ENCODE results near the gene DUSP23. TPM values are rescaled to one million over a fixed set of nuclear protein-coding genes. Genes with fewer than 3 reads are reported as not detected.

DUSP23 gene
- total and polyA plus RNA-seq, 2 experiments from 2014 or later, result 47.9 to 53.4 TPM

DNA sequence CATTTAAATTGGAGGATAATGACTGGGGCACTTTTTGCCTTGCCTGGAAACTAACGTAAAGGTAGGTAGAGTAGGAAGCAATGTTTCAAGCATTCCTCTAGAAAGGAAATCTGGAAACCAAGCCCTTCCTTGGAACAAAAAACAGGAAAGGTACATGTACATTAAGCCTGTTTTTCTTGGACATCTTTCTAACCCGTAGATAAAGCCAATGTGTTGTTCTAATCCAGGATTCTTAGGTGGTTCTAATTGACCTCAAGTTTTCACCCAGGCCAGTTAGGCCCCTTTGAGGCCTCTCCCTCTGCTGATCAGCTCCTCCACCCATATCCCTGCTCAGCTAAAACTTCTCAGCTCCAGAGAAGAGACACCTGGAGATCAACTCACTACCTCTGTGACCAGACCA is 6.3 kb upstream of the DUSP23 start:
- no peaks in the 10 kb centered on the region for H3K4me1 ChIP-seq (ENCODE audit: low read depth)
- TF ChIP-seq, protein P1, sequence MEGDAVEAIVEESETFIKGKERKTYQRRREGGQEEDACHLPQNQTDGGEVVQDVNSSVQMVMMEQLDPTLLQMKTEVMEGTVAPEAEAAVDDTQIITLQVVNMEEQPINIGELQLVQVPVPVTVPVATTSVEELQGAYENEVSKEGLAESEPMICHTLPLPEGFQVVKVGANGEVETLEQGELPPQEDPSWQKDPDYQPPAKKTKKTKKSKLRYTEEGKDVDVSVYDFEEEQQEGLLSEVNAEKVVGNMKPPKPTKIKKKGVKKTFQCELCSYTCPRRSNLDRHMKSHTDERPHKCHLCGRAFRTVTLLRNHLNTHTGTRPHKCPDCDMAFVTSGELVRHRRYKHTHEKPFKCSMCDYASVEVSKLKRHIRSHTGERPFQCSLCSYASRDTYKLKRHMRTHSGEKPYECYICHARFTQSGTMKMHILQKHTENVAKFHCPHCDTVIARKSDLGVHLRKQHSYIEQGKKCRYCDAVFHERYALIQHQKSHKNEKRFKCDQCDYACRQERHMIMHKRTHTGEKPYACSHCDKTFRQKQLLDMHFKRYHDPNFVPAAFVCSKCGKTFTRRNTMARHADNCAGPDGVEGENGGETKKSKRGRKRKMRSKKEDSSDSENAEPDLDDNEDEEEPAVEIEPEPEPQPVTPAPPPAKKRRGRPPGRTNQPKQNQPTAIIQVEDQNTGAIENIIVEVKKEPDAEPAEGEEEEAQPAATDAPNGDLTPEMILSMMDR (IDR thresholded peaks at IDR 0.05; ENCODE audit: low read depth, low read length), result no peak
- H3K27ac ChIP-seq, result no peak overlapping the region
- DNase-seq (ENCODE audit: low read depth in 1 of 2, low spot score in 1 of 2), result no peak
- H3K36me3 ChIP-seq, result no peaks in the 10 kb centered on the region
- H3K27me3 ChIP-seq, result no peaks in the 10 kb centered on the region
- H3K9me3 ChIP-seq (ENCODE audit: low read depth), result no peaks in the 10 kb centered on the region
- no peak overlapping the region for H3K4me3 ChIP-seq

DNA sequence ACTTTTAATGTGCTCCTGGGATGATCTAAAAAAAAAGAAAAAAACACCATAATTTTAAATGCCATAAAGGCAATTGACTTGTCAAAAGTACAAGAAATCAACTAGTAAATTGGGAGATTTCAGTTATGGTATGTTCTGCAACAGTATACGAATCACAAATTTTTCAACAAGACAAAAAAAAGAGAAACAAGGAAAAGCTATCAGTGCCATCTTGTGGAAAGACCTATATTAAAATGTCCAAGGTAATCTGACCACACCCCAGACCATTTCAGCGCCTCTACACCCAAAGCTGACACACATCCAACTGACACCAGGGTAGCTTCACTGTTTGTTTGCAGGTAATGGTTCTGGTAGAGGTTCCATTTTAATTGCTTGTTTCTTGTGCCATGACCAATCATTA is 5.0 kb upstream of the DUSP23 start:
- Histone ChIP-seq H3K9me3 (ENCODE audit: low read depth) (no peaks in the 10 kb centered on the region), H3K27ac (no peak overlapping the region), H3K36me3 (no peaks in the 10 kb centered on the region), H3K4me3 (no peak overlapping the region), H3K27me3 (no peaks in the 10 kb centered on the region), H3K4me1 (ENCODE audit: low read depth) (no peaks in the 10 kb centered on the region)
- TF ChIP-seq, protein P1 (IDR thresholded peaks at IDR 0.05; ENCODE audit: low read depth, low read length), result peak; percentile 15
- DNase-seq (ENCODE audit: low read depth in 1 of 2, low spot score in 1 of 2), result peak in 1 of 2 donors; percentile 47

DNA sequence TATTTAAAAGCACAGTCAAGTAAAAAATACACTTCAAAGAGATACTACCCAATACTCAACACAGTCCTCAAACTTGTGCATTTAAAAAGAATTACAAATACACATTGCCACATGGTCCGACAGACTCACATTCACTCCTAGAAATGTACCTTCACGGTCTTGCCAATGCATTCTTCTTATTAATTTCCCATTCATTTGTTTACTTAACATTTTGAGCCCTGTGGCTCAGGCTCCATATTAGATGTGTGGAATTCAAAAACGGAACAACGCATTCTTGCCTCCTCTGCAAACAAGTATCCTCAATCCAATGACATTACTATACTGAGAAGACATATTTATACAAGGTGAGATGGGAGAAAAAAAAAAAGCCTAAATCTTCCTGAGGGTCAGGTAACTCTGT is 2.5 kb upstream of the DUSP23 start:
- TF ChIP-seq, protein P1 (IDR thresholded peaks at IDR 0.05; ENCODE audit: low read depth, low read length), result no peak
- no peak for DNase-seq (ENCODE audit: low read depth in 1 of 2, low spot score in 1 of 2)
- H3K27me3 ChIP-seq, result no peaks in the 10 kb centered on the region
- no peak overlapping the region for H3K4me3 ChIP-seq
- H3K4me1 ChIP-seq (ENCODE audit: low read depth), result no peaks in the 10 kb centered on the region
- no peaks in the 10 kb centered on the region for H3K9me3 ChIP-seq (ENCODE audit: low read depth)
- no peaks in the 10 kb centered on the region for H3K36me3 ChIP-seq
- no peak overlapping the region for H3K27ac ChIP-seq

DNA sequence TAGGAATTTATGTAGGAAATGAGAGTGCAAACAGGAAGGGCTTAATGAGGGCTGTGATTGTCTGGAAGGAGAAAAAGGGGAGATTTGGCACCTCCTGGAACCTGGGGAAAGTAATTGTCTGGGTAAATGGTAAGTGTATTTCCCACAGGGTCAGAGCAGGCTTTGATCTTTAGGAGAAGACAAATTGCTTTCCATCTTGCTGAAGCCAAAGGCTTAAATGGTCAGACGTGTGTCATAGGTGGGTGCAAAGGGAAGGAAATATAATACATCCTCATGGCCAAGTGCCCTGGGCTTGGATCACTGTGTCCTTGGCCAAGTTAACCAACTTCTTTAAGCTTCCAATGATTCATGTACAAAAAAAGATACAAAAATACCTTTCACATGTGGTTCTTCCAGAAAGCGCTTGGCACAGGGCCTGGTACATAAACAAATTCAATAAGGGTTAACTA is 1.3 kb upstream of the DUSP23 start:
- no peaks in the 10 kb centered on the region for H3K4me1 ChIP-seq (ENCODE audit: low read depth)
- no peak overlapping the region for H3K4me3 ChIP-seq
- no peak overlapping the region for H3K27ac ChIP-seq
- TF ChIP-seq, protein P1 (IDR thresholded peaks at IDR 0.05; ENCODE audit: low read depth, low read length), result no peak
- H3K9me3 ChIP-seq (ENCODE audit: low read depth), result no peaks in the 10 kb centered on the region
- peak in 1 of 2 donors; percentile 85 for DNase-seq (ENCODE audit: low read depth in 1 of 2, low spot score in 1 of 2)
- H3K27me3 ChIP-seq, result no peaks in the 10 kb centered on the region
- H3K36me3 ChIP-seq, result no peaks in the 10 kb centered on the region

DNA sequence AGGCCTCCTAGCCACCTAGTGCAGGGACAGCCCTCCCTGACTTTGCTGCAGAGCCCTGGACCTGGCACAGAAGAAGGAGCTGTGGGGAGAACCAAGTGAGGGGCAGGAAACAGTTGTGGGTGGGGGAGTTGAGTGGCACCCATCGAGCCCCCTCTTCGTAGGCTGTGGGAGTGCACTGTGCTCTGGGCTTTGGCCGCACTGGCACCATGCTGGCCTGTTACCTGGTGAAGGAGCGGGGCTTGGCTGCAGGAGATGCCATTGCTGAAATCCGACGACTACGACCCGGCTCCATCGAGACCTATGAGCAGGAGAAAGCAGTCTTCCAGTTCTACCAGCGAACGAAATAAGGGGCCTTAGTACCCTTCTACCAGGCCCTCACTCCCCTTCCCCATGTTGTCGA is 1.2 kb downstream of the DUSP23 start:
- no peaks in the 10 kb centered on the region for H3K9me3 ChIP-seq (ENCODE audit: low read depth)
- H3K27ac ChIP-seq, result no peak overlapping the region
- DNase-seq (ENCODE audit: low read depth in 1 of 2, low spot score in 1 of 2), result no peak
- TF ChIP-seq, protein P1 (IDR thresholded peaks at IDR 0.05; ENCODE audit: low read depth, low read length), result no peak
- no peaks in the 10 kb centered on the region for H3K27me3 ChIP-seq
- no peak overlapping the region for H3K4me3 ChIP-seq
- H3K4me1 ChIP-seq (ENCODE audit: low read depth), result no peaks in the 10 kb centered on the region
- no peaks in the 10 kb centered on the region for H3K36me3 ChIP-seq

DNA sequence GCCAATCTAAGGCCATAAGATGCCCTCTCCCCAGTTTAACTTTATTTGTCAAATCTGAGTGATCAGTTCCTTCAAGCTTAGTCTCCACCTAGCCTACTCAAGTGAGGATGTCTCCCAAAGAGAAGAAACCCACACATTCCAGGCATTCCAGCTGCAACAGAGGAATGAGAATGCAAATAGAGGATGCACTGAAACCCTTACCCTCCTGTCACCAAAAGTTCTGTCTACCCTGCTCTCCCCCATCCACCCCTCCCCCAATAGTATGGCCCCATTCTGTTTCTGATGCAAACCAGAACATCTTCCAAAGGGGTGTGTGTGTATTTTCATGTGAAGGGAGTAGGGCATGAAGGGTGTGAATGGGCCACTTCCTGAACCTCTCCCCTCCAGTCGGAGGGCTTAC is 3.0 kb downstream of the DUSP23 start:
- H3K4me3 ChIP-seq, result no peak overlapping the region

More for the DNA sequence above, 3.0 kb downstream of the DUSP23 start:
- no peaks in the 10 kb centered on the region for H3K4me1 ChIP-seq (ENCODE audit: low read depth)
- H3K36me3 ChIP-seq, result no peaks in the 10 kb centered on the region
- H3K27ac ChIP-seq, result no peak overlapping the region
- no peaks in the 10 kb centered on the region for H3K9me3 ChIP-seq (ENCODE audit: low read depth)
- TF ChIP-seq, protein P1 (IDR thresholded peaks at IDR 0.05; ENCODE audit: low read depth, low read length), result no peak
- H3K27me3 ChIP-seq, result no peaks in the 10 kb centered on the region
- DNase-seq (ENCODE audit: low read depth in 1 of 2, low spot score in 1 of 2), result peak in 1 of 2 donors; percentile 25

All from cardiac muscle cell (in vitro differentiated cells and primary cell).